Measurements from ENCODE around the gene PPP1R15A.

PPP1R15A gene

DNA sequence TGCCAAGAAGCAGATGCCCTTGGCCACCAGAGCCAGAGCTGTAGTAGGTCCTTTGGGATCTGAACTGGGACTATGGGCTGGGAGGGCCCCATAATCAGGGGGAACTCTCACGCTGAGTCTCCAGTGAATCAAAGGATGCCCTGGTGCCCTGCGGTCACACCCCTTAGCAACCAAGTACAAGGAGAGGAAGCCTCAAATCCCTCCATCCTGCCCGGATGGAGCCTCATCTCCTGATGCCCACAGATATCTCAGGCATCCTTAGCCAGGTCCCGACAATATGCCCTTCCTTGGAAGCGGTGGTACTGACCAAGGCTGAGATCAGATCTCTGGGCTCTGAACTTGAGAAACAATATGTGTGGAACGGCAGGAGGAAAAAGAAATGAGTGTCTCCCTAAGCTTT lies 5.5 kb upstream of the PPP1R15A start:
- no peak for ATAC-seq
- TF ChIP-seq PATZ1 (CRISPR knock-in tag; IDR thresholded peaks at IDR 0.05; ENCODE audit: borderline replicate concordance) (no peak), ZNF8 (CRISPR knock-in tag; IDR thresholded peaks at IDR 0.05) (no peak), ISL1 (CRISPR knock-in tag; IDR thresholded peaks at IDR 0.05) (no peak), ESRRG (CRISPR knock-in tag; IDR thresholded peaks at IDR 0.05) (no peak), RARB (CRISPR knock-in tag; IDR thresholded peaks at IDR 0.05) (no peak), TOX (CRISPR knock-in tag; IDR thresholded peaks at IDR 0.05; ENCODE audit: borderline replicate concordance) (no peak), ZNF565 (CRISPR knock-in tag; conservative IDR thresholded peaks at IDR 0.05; ENCODE audit: low read depth) (no peak), TSHZ2 (CRISPR knock-in tag; IDR thresholded peaks at IDR 0.05) (no peak), ARNTL (CRISPR knock-in tag; IDR thresholded peaks at IDR 0.05; ENCODE audit: borderline replicate concordance, low read depth) (no peak), ZNF70 (CRISPR knock-in tag; IDR thresholded peaks at IDR 0.05) (no peak), SNAI2 (CRISPR knock-in tag; IDR thresholded peaks at IDR 0.05) (no peak), POU6F1 (CRISPR knock-in tag; IDR thresholded peaks at IDR 0.05; ENCODE audit: borderline replicate concordance, low read depth) (no peak), ZFP30 (CRISPR knock-in tag; IDR thresholded peaks at IDR 0.05) (no peak), CSDC2 (CRISPR knock-in tag; IDR thresholded peaks at IDR 0.05) (no peak), TCF4 (CRISPR knock-in tag; IDR thresholded peaks at IDR 0.05; ENCODE audit: borderline replicate concordance) (no peak), PPARA (CRISPR knock-in tag; IDR thresholded peaks at IDR 0.05; ENCODE audit: borderline replicate concordance) (no peak)
- TF ChIP-seq, protein P1, sequence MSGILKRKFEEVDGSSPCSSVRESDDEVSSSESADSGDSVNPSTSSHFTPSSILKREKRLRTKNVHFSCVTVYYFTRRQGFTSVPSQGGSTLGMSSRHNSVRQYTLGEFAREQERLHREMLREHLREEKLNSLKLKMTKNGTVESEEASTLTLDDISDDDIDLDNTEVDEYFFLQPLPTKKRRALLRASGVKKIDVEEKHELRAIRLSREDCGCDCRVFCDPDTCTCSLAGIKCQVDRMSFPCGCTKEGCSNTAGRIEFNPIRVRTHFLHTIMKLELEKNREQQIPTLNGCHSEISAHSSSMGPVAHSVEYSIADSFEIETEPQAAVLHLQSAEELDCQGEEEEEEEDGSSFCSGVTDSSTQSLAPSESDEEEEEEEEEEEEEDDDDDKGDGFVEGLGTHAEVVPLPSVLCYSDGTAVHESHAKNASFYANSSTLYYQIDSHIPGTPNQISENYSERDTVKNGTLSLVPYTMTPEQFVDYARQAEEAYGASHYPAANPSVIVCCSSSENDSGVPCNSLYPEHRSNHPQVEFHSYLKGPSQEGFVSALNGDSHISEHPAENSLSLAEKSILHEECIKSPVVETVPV (CRISPR knock-in tag; IDR thresholded peaks at IDR 0.05) = no peak
- TF ChIP-seq, protein P2, sequence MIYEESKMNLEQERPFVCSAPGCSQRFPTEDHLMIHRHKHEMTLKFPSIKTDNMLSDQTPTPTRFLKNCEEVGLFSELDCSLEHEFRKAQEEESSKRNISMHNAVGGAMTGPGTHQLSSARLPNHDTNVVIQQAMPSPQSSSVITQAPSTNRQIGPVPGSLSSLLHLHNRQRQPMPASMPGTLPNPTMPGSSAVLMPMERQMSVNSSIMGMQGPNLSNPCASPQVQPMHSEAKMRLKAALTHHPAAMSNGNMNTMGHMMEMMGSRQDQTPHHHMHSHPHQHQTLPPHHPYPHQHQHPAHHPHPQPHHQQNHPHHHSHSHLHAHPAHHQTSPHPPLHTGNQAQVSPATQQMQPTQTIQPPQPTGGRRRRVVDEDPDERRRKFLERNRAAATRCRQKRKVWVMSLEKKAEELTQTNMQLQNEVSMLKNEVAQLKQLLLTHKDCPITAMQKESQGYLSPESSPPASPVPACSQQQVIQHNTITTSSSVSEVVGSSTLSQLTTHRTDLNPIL (CRISPR knock-in tag; IDR thresholded peaks at IDR 0.05; ENCODE audit: low read depth) = no peak

DNA sequence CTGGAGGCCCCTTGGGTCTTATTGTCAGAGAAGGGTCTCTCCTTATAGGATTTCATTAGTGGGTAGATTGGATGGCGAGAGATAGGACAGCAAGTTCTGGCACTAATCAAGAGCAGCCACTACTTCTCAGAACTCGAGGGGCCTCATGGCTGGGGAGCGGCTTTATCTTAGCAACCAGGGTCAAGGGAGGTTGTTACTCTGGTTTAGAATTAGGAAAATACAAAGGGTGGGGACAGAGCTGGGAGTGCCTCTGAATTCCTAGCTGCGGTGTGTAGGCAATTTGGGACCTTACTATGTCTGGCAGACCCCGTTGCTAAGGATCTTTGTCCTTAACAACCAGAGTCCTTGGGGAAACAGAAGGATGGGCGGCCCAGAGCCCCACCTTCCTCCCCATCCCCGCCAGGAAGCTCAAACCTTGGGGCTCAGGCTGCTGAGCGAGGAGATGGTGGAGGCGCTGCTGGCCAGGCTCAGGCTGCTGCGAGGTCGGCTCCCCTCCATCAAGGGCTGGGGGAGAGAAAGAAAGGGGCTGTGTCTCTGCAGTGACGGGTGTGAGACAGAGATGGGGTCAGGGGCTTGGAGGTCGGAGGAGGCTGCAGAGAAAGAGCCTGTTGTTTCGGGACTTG lies 5.0 kb upstream of the PPP1R15A start:
- no peak for ATAC-seq
- no peak for TF ChIP-seq ISL1 (CRISPR knock-in tag; IDR thresholded peaks at IDR 0.05)

DNA sequence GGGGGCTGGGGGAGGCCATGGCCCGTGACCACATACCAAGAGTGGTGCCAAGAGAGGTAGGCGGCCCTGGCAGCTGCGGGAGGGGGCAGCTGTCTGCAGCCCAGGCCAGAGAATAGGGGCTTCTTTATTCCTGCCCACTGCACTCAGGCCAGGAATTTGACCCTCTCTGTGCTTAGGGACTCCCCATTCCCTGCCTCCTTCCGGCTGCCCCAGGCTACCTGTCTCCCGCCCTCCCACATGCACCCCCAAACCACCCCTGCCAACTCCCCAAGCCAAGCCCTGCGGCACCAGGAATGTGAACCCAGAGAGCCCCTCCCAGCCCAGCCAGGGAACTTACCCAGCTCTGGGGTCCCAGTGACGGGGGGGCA lies 4.5 kb upstream of the PPP1R15A start:
- no peak for TF ChIP-seq ZNF8 (CRISPR knock-in tag; IDR thresholded peaks at IDR 0.05)
- TF ChIP-seq CSDC2 (CRISPR knock-in tag; IDR thresholded peaks at IDR 0.05) = no peak
- no peak for TF ChIP-seq RARB (CRISPR knock-in tag; IDR thresholded peaks at IDR 0.05)
- no peak for TF ChIP-seq GLIS3 (CRISPR knock-in tag; IDR thresholded peaks at IDR 0.05)
- TF ChIP-seq PATZ1 (CRISPR knock-in tag; IDR thresholded peaks at IDR 0.05; ENCODE audit: borderline replicate concordance) = no peak
- TF ChIP-seq ARNTL (CRISPR knock-in tag; IDR thresholded peaks at IDR 0.05; ENCODE audit: borderline replicate concordance, low read depth) = no peak
- TF ChIP-seq TOX (CRISPR knock-in tag; IDR thresholded peaks at IDR 0.05; ENCODE audit: borderline replicate concordance) = no peak
- TF ChIP-seq POU6F1 (CRISPR knock-in tag; IDR thresholded peaks at IDR 0.05; ENCODE audit: borderline replicate concordance, low read depth) = no peak
- no peak for TF ChIP-seq ZC3H10 (CRISPR knock-in tag; IDR thresholded peaks at IDR 0.05)
- no peak for TF ChIP-seq OSR1 (CRISPR knock-in tag; IDR thresholded peaks at IDR 0.05)
- TF ChIP-seq ZFP30 (CRISPR knock-in tag; IDR thresholded peaks at IDR 0.05) = no peak
- no peak for TF ChIP-seq SNAI2 (CRISPR knock-in tag; IDR thresholded peaks at IDR 0.05)
- TF ChIP-seq, protein P2 (CRISPR knock-in tag; IDR thresholded peaks at IDR 0.05; ENCODE audit: low read depth) = no peak
- no peak for ATAC-seq

Data from SK-N-SH treated with all-trans-retinoic acid at 6 μM for 48 hours (cell line).